ENCODE measurements around the gene VAT1L. TPM values are rescaled to one million over a fixed set of nuclear protein-coding genes. Genes with fewer than 3 reads are reported as not detected.
A peak's percentile ranks its signal among the peaks of the same experiment; 100 is the strongest.

VAT1L gene
- total RNA-seq, 1 donor from 2014 or later = 0.32 TPM

DNA sequence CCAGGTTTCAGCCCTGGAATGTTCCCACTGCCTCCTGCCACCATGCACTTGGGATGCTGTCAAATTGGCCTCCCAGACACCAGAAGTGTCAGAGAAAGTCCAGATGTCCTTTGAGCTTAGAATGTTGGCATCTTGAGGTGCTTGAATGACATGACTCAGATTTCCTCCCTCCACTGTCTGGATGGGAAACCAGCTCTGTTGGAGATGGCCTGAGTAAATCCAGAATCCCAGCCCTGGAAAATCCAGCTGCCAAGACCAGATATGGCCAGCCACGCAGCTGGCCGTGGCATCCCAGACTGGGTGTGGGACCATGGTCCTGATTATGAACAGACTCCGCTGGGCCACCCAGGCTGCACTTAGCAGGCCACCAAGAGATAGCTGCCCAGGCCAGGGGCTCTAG lies 177.0 kb downstream of the VAT1L start:
- intact Hi-C loops (cut with DNase I) = no loop called here
- H3K27me3 ChIP-seq = peaks cover 13% of the 10 kb centered on the region
- ATAC-seq (no peak), DNase-seq (no peak)
- no peaks in the 10 kb centered on the region for H3K36me3 ChIP-seq
- H3K27ac ChIP-seq = no peak overlapping the region
- no peak overlapping the region for H3K4me3 ChIP-seq
- TF ChIP-seq, protein P1, sequence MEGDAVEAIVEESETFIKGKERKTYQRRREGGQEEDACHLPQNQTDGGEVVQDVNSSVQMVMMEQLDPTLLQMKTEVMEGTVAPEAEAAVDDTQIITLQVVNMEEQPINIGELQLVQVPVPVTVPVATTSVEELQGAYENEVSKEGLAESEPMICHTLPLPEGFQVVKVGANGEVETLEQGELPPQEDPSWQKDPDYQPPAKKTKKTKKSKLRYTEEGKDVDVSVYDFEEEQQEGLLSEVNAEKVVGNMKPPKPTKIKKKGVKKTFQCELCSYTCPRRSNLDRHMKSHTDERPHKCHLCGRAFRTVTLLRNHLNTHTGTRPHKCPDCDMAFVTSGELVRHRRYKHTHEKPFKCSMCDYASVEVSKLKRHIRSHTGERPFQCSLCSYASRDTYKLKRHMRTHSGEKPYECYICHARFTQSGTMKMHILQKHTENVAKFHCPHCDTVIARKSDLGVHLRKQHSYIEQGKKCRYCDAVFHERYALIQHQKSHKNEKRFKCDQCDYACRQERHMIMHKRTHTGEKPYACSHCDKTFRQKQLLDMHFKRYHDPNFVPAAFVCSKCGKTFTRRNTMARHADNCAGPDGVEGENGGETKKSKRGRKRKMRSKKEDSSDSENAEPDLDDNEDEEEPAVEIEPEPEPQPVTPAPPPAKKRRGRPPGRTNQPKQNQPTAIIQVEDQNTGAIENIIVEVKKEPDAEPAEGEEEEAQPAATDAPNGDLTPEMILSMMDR (IDR thresholded peaks at IDR 0.05) = no peak
- no peaks in the 10 kb centered on the region for H3K4me1 ChIP-seq
- no peaks in the 10 kb centered on the region for H3K9me3 ChIP-seq

DNA sequence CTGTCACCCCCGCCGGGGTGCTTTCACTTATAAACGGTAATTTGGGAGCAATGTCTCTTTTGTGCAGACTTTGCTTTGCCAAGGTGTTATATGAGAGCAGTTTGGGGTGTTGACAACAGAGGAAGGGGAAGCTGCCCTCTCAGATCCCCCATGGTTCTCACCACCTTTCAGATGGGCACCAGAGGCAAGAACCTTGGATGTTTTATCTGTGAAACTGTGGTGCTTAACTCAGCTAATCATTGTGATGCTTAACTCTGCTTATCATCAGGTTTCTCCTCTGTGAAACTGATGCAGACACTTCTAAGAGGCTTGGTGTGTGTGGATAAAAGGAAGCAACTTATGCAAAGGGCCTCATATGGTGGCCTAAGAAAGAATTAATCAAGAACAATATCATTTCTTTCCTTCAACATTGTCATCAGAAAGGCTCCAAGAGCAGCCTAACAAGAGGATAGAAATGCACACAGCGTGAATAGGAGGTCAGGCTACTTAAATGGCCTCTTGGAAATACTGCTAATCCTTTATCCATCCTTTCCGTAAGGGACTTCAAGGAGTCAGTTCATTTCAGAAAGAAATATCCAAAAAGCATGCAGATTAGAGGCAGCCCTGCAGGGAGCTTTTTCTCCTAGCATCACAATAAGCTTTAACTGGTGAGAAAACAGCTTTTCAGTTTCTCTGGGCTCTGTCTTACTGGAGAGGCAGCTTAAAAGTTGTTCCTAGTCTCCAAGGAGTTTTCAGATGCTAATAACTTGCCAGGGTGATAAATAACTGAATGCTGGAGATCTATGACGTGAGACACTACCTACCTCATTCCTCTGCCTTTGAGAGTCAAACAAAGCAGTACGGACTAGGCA lies 178.9 kb downstream of the VAT1L start:
- TF ChIP-seq, protein P1 (IDR thresholded peaks at IDR 0.05) = no peak
- H3K27me3 ChIP-seq = peaks cover 13% of the 10 kb centered on the region
- H3K36me3 ChIP-seq = no peaks in the 10 kb centered on the region
- intact Hi-C loops (cut with DNase I) = no loop called here
- ATAC-seq = no peak
- H3K9me3 ChIP-seq = no peaks in the 10 kb centered on the region
- no peaks in the 10 kb centered on the region for H3K4me1 ChIP-seq
- H3K27ac ChIP-seq = no peak overlapping the region
- H3K4me3 ChIP-seq = no peak overlapping the region
- no peak for DNase-seq

DNA sequence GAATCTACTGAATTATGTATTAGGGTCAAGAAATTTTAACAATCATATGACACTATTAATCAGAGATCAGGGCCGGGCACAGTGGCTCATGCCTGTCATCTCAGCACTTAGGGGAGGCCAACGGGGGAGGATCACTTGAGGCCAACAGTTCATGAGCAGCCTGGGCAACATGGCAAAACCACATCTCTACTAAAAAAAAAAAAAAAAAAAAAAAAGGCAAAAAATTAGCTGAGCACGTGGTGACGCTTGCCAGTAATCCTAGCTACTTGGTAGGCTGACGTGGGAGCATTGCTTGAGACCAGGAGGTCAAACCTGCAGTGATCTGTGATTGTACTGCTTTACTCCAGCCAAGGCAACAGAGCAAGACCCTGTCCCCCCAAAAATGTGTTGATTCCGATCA lies 181.5 kb downstream of the VAT1L start:
- ATAC-seq = no peak
- intact Hi-C loops (cut with DNase I) = loop anchor here (2.0 kb wide), 1 partner anchor 295 kb away; no protein-coding TSS in a partner anchor
- DNase-seq = no peak
- TF ChIP-seq, protein P1 (IDR thresholded peaks at IDR 0.05) = no peak
- H3K4me1 ChIP-seq = no peaks in the 10 kb centered on the region
- H3K36me3 ChIP-seq = no peaks in the 10 kb centered on the region
- H3K4me3 ChIP-seq = no peak overlapping the region
- H3K27ac ChIP-seq = no peak overlapping the region
- peaks cover 13% of the 10 kb centered on the region for H3K27me3 ChIP-seq
- no peaks in the 10 kb centered on the region for H3K9me3 ChIP-seq

DNA sequence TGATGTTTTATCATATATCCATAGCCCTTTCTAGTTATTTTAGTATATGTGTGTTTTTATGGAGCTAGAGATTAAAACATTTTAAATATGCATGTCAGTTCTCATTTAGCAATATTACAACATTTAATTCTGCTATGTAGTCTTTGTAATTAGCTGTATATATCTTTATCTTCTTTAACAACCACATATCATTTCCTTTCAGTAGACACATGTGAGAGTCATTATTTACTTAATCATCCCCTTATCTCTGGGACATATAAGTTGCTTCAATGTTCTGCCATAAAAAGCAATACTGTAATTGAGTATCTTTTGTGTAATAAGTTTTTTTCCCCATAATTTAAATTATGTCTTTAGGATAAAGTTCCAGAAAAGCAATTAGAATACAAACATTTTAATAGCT lies 182.0 kb downstream of the VAT1L start:
- TF ChIP-seq, protein P1 (IDR thresholded peaks at IDR 0.05) = no peak
- H3K36me3 ChIP-seq = no peaks in the 10 kb centered on the region
- ATAC-seq = no peak
- intact Hi-C loops (cut with DNase I) = loop anchor here (2.0 kb wide), 1 partner anchor 296 kb away; no protein-coding TSS in a partner anchor
- H3K9me3 ChIP-seq = no peaks in the 10 kb centered on the region
- no peak overlapping the region for H3K4me3 ChIP-seq
- no peaks in the 10 kb centered on the region for H3K4me1 ChIP-seq
- no peak overlapping the region for H3K27ac ChIP-seq
- H3K27me3 ChIP-seq = peaks cover 14% of the 10 kb centered on the region
- no peak for DNase-seq

DNA sequence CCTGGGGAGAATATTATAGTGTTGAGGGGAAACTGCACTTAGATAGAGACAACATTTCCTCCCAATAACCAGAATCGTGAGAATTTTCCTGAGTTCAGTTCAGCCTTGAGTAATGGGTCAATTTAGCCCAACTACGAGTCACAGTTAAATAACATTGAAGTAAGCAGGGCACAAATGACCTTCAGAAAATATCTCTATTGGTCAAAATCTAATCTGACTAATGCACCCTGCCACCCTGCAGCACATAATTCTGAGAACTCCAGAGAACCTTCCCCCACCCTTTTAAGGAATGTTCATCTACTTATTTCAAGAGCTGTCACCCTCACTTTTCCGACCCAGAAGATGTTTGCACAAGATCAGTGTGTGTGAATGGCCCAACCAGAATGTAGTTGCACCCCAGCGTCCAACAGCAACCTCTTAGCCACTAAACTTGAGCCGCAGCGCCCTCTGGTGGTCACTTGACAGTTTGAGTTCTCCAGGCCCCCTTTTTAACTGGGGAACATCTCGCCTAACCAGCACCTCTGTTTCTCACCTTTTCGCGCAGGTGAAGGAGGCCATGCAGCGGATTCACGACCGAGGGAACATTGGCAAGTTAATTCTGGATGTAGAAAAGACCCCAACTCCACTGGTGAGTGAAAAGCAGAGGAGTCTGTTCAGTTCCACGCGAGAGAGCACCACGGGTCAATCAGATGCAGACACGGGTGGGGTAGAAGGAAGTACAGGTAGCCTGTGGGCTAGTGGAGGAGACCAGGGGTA lies 183.1 kb downstream of the VAT1L start:
- peak; percentile 89 for DNase-seq
- H3K4me1 ChIP-seq = no peaks in the 10 kb centered on the region
- no peaks in the 10 kb centered on the region for H3K36me3 ChIP-seq
- intact Hi-C loops (cut with DNase I) = loop anchor here (2.0 kb wide), 1 partner anchor 297 kb away; no protein-coding TSS in a partner anchor
- ATAC-seq = peak; percentile 97
- no peak overlapping the region for H3K4me3 ChIP-seq
- peaks cover 15% of the 10 kb centered on the region for H3K27me3 ChIP-seq
- no peak overlapping the region for H3K27ac ChIP-seq
- TF ChIP-seq, protein P1 (IDR thresholded peaks at IDR 0.05) = peak; percentile 74
- no peaks in the 10 kb centered on the region for H3K9me3 ChIP-seq
